Glutamatergic neuron (in vitro differentiated cells): ENCODE measurements around the gene PTH2. TPM values are rescaled to one million over a fixed set of nuclear protein-coding genes. Genes with fewer than 3 reads are reported as not detected.

Source experiments
- DNase-seq: peaks from one replicate; pipeline ENCODE4 v3.0.0; 2022
- H3K27ac Mint-ChIP-seq: one replicate; pipeline ENCODE4 v1.8.0; 2020; ENCODE audit warnings: mild to moderate bottlenecking, mixed read lengths, inconsistent platforms; ENCODE audit not compliant: unreplicated experiment
- H3K27me3 Mint-ChIP-seq: one replicate; pipeline ENCODE4 v1.8.0; 2020; ENCODE audit warnings: mild to moderate bottlenecking, moderate library complexity, mixed read lengths, inconsistent platforms; ENCODE audit not compliant: unreplicated experiment
- H3K36me3 Mint-ChIP-seq: one replicate; pipeline ENCODE4 v1.8.0; 2020; ENCODE audit warnings: mild to moderate bottlenecking, mixed read lengths, inconsistent platforms; ENCODE audit not compliant: unreplicated experiment
- H3K4me1 Mint-ChIP-seq: one replicate; pipeline ENCODE4 v1.8.0; 2020; ENCODE audit warnings: mild to moderate bottlenecking, low read depth, mixed read lengths, inconsistent platforms; ENCODE audit not compliant: unreplicated experiment
- H3K4me3 Mint-ChIP-seq: one replicate; pipeline ENCODE4 v1.8.0; 2020; ENCODE audit warnings: mild to moderate bottlenecking, mixed read lengths, inconsistent platforms; ENCODE audit not compliant: unreplicated experiment
- H3K9me3 Mint-ChIP-seq: one replicate; pipeline ENCODE4 v1.8.0; 2020; ENCODE audit warnings: mild to moderate bottlenecking, moderate library complexity, mixed read lengths, inconsistent platforms; ENCODE audit not compliant: unreplicated experiment
- total RNA-seq: library from RNA; stranded (reverse); fragmentation: NEBNext Ultra II Directional; extraction: Animal tissue kit (Norgen Biotek cat#: 25700); gene quantifications from one replicate; pipeline ENCODE4 v1.2.1, GENCODE V29; 2021; ENCODE audit not compliant: unreplicated experiment
- TF ChIP-seq, protein P1 (sequence below): fragments of 200-600 bp; sonication (generic); IDR thresholded peaks from one replicate; pipeline ENCODE4 v1.5.0; 2021; ENCODE audit not compliant: partially characterized antibody, unreplicated experiment

PTH2 gene
- total RNA-seq, 1 donor from 2014 or later, result 2.5 TPM

DNA sequence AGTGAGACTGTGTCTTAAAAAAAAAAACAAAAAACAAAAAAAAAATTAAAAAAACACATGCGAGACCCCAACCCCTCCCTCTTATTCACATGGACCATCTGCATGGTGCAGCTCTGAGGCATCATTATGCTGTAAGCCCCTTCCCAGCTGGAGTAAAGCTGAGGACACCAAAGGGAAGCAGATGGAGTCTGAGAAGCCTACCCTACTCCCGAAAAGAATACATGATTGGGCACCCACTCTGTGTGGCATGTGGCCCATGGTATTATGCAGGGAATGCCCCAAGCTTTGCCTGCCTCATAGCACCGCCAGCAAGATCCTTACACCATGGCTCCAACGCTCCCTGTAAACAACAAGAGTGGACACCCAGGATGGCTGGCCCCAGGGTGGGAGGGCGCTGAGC lies 4.7 kb downstream of the PTH2 start:
- peaks cover 18% of the 10 kb centered on the region for H3K4me1 Mint-ChIP-seq
- H3K36me3 Mint-ChIP-seq, result no peaks in the 10 kb centered on the region
- H3K4me3 Mint-ChIP-seq, result no peak overlapping the region
- no peak overlapping the region for H3K27ac Mint-ChIP-seq
- H3K9me3 Mint-ChIP-seq, result peaks cover 7% of the 10 kb centered on the region
- DNase-seq, result no peak
- H3K27me3 Mint-ChIP-seq, result peaks cover 19% of the 10 kb centered on the region
- TF ChIP-seq, protein P1, sequence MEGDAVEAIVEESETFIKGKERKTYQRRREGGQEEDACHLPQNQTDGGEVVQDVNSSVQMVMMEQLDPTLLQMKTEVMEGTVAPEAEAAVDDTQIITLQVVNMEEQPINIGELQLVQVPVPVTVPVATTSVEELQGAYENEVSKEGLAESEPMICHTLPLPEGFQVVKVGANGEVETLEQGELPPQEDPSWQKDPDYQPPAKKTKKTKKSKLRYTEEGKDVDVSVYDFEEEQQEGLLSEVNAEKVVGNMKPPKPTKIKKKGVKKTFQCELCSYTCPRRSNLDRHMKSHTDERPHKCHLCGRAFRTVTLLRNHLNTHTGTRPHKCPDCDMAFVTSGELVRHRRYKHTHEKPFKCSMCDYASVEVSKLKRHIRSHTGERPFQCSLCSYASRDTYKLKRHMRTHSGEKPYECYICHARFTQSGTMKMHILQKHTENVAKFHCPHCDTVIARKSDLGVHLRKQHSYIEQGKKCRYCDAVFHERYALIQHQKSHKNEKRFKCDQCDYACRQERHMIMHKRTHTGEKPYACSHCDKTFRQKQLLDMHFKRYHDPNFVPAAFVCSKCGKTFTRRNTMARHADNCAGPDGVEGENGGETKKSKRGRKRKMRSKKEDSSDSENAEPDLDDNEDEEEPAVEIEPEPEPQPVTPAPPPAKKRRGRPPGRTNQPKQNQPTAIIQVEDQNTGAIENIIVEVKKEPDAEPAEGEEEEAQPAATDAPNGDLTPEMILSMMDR, result no peak

DNA sequence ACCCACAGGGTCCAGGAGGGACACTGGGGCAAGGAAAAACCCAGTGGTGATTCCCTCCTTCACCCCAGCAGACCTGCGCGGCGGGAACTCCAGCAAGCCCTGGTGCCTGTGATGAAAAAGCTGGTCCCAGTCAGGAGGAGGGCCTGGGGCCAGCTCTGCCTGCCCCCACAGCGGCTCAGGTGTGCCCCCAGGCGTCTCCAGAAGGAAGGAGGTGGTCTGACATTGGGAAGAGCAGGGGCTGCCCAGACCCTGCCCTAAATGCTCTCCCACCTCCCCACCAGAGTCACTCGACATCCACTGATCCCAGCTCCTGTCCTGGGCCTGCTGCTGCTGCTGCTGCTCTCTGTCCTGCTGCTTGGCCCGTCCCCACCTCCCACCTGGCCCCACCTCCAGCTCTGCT lies 6.2 kb downstream of the PTH2 start:
- TF ChIP-seq, protein P1, result no peak
- H3K4me1 Mint-ChIP-seq, result peaks cover 13% of the 10 kb centered on the region
- no peak overlapping the region for H3K4me3 Mint-ChIP-seq
- H3K36me3 Mint-ChIP-seq, result no peaks in the 10 kb centered on the region
- no peak for DNase-seq
- no peak overlapping the region for H3K27ac Mint-ChIP-seq
- peaks cover 17% of the 10 kb centered on the region for H3K27me3 Mint-ChIP-seq
- H3K9me3 Mint-ChIP-seq, result peaks cover 4% of the 10 kb centered on the region

DNA sequence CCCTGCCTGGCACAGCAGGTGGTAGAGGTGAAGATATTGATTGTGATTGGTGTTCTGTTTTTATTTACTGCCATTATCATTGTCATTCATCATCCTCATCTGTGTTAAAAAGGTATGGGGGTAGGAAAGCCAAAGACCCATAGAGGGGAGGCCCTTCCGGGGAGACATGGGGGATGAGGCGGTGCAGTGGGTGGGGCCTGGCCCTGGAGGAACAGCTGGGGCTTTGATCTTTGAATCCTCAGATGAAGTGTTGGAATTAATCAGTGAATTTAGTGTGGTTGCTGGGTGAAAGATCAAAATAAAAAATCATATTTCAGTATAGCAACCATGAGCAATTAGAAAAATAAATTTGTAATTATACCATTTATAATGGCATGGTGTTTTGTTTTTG lies 7.4 kb downstream of the PTH2 start:
- Mint-ChIP-seq H3K4me1 (peaks cover 10% of the 10 kb centered on the region), H3K36me3 (no peaks in the 10 kb centered on the region), H3K27me3 (peaks cover 17% of the 10 kb centered on the region), H3K4me3 (no peak overlapping the region), H3K27ac (no peak overlapping the region), H3K9me3 (peaks cover 1% of the 10 kb centered on the region)
- no peak for DNase-seq
- TF ChIP-seq, protein P1, result no peak

- Mint-ChIP-seq H3K9me3 (peaks cover 1% of the 10 kb centered on the region), H3K4me3 (no peak overlapping the region), H3K36me3 (no peaks in the 10 kb centered on the region), H3K4me1 (peaks cover 10% of the 10 kb centered on the region), H3K27me3 (peaks cover 17% of the 10 kb centered on the region), H3K27ac (no peak overlapping the region)
- no peak for DNase-seq
- TF ChIP-seq, protein P1, result no peak
Observed at GRCh38 chr19:49415102-49415809, 8.0 kb downstream of the PTH2 start.

DNA sequence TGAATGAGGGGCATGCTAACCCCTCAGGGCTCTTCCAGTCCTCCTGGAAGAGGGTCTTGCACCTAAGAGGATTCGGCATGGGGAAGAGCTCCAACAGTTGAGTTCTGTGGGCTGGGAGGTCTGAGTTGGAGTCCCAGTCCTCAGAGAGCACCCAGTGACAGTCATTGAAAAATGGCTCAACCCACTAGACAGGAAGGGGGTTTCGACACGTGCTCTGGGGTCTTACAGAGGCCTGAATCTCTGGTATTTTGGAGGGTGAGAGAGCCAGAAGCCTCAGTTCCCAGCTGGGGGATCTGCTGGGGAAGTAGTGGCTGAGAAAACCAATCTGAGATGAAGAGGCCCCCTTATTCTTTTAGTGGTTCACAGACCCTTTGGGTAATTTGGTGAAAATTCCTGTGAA lies 9.0 kb downstream of the PTH2 start:
- H3K9me3 Mint-ChIP-seq, result peaks cover 1% of the 10 kb centered on the region
- DNase-seq, result no peak
- H3K4me1 Mint-ChIP-seq, result peaks cover 10% of the 10 kb centered on the region
- no peak overlapping the region for H3K27ac Mint-ChIP-seq
- TF ChIP-seq, protein P1, result no peak
- no peak overlapping the region for H3K4me3 Mint-ChIP-seq
- no peaks in the 10 kb centered on the region for H3K36me3 Mint-ChIP-seq
- H3K27me3 Mint-ChIP-seq, result peaks cover 17% of the 10 kb centered on the region
